GM19193 (cell line): ENCODE measurements around the gene FOXP2.

ENCODE experiments used
- POLR2A ChIP-seq: IDR thresholded peaks from 4 replicates; pipeline ENCODE4 v1.6.1; 2011; ENCODE audit not compliant: insufficient read depth, insufficient read length; ENCODE audit errors: extremely low read depth

Gene FOXP2

DNA sequence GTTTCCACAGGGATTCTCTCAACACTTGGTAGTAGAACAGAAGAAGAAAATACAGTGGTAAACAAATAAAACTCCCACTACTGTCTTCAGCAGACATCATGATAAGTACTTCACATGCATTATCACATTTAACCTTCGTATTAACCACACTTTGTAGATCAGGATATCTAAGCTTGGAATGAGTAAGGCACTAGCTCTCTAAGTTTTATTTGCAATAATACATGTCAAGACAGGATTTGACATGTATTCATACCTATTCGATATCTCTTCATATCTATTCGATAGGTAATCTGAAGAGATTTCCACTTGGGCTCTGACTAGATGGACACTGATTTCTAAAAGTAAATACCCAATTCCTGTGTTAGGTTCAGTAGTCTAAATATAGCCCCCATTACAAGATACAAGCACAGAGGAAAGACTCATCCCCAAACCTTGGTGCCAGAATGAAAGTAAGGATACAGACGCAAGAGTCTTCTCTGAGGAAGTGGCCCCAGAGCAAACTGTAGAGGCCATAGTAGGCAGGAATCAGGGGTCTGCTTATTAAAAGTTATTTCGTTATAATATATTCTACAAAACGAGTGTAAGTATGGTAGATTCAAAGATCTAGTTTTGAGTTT, 58.4 kb downstream of the FOXP2 start:
- TF ChIP-seq POLR2A, result no peak

DNA sequence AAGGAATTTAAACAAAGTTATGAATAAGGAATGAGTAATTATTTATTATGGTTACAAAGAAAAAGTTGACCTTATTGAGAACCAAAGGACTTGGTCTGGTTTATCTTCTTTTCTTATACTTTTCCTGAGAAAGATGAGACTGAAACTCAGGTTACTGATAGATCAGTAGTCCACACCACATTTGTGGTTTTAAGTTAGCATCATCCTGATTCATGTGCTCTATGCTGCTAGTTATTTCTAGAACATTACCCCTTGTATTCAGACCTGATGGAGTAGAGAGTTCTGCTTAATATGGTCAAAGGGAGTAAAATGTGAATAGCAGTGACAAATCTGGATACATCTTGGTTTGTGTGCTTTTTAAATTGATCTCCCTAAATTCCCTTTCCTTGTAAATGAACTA, 63.8 kb downstream of the FOXP2 start:
- no peak for TF ChIP-seq POLR2A

DNA sequence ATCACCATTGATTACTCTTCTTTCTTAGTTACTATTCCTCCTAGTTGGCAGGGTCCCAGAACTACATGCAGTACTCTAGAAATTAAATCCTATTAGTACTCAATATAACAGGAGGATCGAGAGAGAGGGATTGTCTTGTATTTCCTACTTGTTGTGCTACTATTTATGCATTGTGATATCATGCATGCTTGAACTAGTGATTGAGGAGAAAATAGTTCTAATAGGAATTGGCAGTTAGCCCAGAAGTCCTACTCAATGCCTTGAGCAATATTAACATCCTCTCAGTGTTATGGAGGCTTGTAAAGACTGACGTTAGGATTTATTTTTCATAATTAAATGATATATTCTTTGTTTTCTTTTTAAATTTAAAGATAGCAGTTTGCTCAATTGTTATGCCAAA, 67.4 kb downstream of the FOXP2 start:
- no peak for TF ChIP-seq POLR2A

DNA sequence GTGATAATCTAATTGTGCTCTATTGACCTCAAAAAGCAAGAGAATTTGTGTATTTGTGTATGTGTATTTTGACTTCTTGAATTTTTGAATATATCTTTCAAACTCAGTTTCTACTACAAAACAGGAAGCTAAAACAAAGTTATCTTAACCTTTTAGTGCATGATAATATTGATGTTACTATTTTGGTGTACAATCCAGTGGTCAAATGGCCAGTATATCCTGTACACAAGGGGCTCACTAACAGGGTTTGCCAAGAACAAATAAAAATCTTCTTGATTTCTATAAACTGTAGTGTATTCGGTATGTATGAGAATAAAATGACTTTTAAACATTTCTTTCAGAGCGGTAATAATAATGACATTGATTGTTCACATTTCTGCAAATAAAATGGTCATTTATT, 69.6 kb downstream of the FOXP2 start:
- no peak for TF ChIP-seq POLR2A

DNA sequence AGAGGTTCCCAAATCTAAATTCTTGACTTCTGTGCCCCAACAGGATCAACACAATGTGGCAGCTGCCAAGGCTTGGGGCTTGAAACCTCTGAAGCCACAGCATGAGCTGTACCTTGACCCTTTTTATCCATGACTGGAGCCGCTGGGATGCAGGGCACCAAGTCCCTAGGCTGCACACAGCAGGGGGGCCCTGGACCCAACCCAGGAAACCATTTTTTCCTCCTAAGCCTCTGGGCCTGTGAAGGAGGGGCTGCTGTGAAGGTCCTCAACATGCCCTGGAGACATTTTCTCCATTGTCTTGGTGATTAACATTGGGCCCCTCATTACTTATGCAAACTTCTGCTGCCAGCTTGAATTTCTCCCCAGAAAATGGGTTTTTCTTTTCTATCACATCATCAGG, 72.6 kb downstream of the FOXP2 start:
- TF ChIP-seq POLR2A, result no peak

DNA sequence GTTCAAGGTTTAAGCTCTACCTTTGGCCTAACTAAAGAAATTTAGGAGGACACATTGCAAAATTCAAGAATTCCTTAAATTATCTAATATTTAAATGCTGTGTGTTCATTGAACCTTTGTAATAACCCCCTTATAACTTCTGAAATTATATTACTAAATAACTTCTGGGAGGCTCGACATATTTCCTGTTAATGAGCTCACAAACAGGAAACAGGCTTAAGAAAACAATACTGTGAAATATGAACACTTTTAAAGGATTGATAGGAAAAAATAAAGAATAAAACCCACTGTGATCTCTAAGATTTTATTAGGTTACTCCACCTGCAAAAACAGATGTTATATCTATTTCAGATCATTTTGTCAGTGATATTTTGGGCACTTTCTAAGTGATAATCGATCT, 74.1 kb downstream of the FOXP2 start:
- TF ChIP-seq POLR2A, result no peak

DNA sequence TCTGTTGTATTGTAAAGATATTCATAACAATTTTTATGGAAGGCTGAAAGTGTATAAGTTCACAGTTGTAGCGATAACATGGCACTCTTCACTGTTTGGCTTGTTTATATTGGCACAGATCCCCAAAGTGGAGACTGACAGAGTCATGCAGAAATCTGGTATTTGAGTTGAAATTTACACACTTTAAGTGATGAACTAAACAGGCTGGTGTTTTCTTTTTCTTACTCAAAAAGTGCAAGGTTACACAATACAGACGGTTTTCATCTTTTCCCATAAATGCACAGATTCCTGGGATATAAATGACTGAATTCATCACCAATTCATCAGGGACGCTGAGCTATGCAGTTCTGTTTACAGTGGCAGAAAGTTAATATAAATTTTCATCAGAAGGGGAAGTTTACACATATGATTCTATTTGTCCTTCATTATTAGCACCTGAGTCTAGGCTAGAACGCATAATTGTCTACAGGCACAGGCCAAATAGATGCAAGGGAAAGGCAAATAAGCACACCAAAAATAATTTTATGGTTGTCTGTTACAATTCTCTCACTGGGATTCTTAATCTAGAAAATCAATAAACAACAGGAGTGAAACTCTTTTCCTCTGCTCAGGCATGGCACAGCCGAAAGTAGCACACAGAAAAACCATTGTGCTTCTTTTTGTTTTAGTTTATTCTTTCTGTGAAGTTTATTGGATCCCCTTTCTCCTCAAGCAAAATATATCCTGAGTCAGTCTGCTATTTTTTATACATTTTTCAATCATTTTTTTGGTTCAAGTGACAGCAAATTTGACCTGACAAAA, 88.0 kb downstream of the FOXP2 start:
- TF ChIP-seq POLR2A, result no peak

DNA sequence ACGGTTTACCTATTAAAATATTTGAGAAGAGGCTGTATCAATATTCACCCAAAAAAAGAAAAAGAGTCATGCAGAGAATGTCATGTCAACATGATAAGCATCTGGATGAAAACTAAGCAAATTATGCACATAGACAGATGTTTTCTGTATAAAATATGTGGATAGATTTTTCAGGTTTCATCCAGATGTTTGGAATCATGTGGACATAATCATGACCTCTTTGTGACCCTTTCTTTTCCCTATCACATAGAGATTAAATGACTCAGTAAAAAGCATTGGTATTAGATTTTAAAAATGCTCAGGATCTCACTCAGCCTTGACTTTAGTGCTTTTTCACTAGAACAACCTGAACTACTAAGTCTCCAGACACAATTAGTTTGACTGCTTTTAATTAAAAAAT, 90.0 kb downstream of the FOXP2 start:
- TF ChIP-seq POLR2A, result no peak

DNA sequence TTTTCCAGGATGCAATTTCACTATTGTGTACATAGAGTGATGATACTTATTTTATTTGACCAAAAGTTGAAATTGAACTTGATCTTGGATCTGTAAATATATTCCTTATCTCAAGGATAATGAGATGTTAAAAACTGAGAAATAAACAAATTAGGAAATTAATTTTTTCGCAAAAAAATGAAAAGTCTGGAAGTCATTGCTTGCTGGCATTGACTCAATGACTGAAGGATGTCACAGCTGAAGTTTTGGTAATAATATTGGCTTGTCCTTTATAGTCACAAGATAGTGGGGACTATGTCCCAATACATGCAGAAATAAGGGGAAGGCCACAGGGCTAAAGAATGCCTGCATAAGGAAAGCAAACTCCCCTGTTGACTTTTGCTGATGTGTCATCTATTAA, 92.8 kb downstream of the FOXP2 start:
- no peak for TF ChIP-seq POLR2A

DNA sequence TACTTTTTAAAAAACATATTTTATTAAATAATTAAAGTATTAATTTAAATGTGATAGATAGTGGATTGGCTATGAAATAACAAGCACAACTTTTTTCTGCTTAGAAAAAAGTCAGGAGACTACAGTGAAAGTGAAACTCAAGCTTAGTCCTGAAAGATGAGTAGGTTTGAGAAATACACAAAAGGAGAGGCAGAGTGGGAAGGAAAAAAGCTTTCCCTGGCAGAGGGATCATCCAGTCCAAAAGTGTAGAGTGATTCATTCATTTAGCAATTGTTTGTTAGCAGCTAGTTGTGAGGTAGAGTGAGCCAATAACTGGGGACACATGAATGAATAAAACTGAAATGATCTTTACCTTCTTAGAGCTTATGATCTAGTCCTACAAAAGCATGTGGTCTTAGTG, 93.5 kb downstream of the FOXP2 start:
- no peak for TF ChIP-seq POLR2A

DNA sequence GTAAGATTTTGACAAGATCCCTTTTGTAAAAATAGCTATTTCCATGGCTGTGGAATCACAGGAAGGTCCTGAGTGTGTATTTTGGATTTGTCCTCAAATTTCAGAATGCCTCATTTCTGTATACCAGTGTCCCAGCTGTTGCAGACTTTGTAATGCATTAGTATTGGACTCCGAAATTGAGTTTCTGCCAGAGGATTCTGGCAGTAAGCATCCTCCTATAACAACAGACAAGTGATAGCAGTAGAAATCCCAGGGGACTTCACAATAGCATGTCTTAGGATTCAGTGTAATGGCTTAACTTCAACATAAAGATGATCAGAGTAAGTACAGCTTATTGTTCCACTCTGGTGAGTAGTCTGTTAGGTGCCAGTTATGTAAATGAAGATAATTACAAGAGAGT, 104.6 kb downstream of the FOXP2 start:
- TF ChIP-seq POLR2A, result no peak

DNA sequence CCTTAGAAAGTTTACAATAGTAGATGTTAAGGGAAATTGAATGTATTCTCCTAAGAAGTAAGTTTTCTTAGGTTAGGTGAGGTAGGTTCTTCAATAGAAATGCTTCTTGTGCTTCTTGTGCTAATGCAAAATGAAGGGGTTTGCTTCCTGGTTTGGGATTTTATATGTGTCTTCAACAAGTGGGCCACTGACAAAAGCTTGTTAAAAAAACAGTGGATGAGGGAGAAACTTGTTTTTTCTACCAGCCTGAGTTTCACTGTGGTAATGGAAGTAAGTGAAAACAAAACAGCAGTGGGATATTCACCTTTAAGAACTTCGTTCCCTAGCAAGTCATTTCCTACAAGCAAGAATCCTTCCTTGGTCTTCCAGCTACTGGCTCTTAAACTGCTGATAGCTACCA, 107.5 kb downstream of the FOXP2 start:
- no peak for TF ChIP-seq POLR2A

DNA sequence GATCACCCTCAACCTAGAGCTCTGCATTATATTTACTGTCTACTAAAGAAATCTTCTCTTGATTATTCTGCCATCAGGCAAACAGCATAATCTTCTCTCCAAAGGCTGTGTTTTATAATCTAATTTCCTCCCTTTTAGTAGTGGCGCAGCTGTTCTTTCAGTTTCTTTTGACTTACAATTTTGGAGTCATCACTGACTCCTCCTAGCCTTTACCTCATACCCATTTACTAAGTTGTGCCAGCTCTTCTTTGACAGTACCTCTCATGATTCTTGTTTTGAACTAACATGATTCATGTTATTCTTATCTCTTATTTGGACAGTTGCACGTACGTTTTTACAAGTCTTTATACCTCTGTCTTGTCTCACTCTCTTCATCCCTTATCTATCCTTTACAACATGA, 113.0 kb downstream of the FOXP2 start:
- TF ChIP-seq POLR2A, result no peak

DNA sequence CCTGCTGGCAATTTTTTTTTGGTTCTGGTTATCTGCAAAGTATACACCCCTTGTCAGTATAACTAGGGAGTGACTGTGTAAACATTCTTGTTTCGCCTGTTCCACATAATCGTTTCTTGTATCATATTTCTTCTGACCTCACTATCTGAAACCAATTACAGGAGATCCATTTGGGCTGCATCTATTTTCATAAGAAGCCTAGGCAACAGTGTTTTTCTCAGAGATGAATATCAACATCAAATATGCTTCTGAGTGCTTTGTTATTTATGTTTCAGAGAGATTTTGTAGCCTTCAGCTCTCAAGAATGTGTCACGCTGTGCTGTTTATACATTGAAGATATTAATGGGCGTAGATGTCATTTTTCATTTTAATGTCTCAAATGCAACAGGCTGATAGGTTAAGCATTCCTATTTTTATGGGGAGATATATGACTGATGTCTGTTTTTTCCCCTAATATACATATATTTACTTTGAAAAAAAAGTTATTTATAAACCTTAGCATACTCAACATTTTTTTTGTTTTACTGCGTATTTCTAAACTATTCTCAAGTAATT, 115.5 kb downstream of the FOXP2 start:
- TF ChIP-seq POLR2A, result no peak

DNA sequence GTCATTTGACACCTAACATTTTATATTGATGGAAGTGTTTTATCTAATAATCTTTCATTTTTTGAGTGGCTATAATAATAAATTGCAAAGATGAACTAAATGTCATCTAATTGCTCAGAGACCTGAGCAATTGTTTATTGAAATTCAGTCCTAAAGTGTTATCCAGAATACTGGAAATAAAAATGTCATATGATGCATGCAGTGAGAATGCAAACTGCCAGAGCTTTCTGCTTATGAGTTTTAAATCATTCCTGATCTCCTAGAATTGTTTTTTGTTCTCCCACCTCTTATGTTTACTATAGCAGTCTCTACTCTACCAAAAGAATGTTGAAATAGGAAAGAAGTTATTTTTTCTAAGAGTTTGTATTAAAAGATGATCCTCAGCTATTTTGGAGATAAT, 116.7 kb downstream of the FOXP2 start:
- no peak for TF ChIP-seq POLR2A

DNA sequence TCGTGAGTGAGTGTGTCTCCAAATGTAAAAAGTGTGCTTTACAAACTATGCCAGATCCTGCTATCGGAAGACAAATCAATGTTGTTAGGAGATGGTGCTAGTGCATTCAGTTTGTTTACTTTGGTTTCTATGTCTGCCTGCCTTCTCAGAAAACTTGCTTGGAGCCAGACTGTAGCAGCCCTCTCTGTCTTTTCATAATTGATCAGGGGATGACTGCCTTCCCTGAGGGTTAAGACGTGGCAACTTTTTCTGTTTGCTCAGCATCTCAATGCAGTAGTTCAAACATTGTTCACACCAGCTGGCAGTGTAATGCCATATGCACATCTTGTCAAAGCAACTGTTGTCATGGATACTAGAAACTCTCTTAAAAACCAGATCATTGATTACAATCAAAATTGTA, 118.5 kb downstream of the FOXP2 start:
- no peak for TF ChIP-seq POLR2A
